Tibial artery (tissue), 4 donors: ENCODE measurements around the gene MFSD12.
A peak's percentile ranks its signal among the peaks of the same experiment; 100 is the strongest.
"Not testable (repeated sequence)": the region's sequence is repeated elsewhere in the genome, so short reads cannot be mapped to it uniquely, and the experiment has no call there.

Experiments
- DNase-seq, 2 donors: peaks; one replicate each; pipeline ENCODE4 v3.0.0-alpha.2; 2019
- H3K27ac ChIP-seq, 2 donors: fragments of 200-600 bp; sonication (generic) in 1 of 2; 1 replicate in 1 of 2; 2 replicates in 1 of 2; pipeline ENCODE4 v1.5.1; 2018 to 2019; ENCODE audit warnings: mild to moderate bottlenecking in 1 of 2
- H3K27me3 ChIP-seq, 2 donors: fragments of 200-600 bp; sonication (generic) in 1 of 2; one replicate each; pipeline versions ENCODE4 v1.5.1 to v1.6.0; 2016 to 2019
- H3K36me3 ChIP-seq, 3 donors: fragments of 200-600 bp; sonication (generic) in 2 of 3; one replicate each; pipeline ENCODE4 v1.5.1; 2016 to 2019; ENCODE audit warnings: mild to moderate bottlenecking in 2 of 3
- H3K4me1 ChIP-seq, 4 donors: fragments of 200-600 bp; sonication (generic) in 2 of 4; 1 replicate in 3 of 4; 2 replicates in 1 of 4; pipeline ENCODE4 v1.5.1; 2016 to 2019
- H3K4me3 ChIP-seq, 2 donors: fragments of 200-600 bp; sonication (generic) in 1 of 2; 1 replicate in 1 of 2; 2 replicates in 1 of 2; pipeline ENCODE4 v1.5.1; 2018 to 2019; ENCODE audit warnings: mild to moderate bottlenecking in 2 of 2
- H3K9me3 ChIP-seq, 3 donors: fragments of 200-600 bp; sonication (generic) in 1 of 3; one replicate each; pipeline ENCODE4 v1.5.1; 2016 to 2019
- intact Hi-C: fragments of 100-400 bp; cut with DNase I; formaldehyde crosslinking; loops from one replicate; pipeline ENCODE4 v1.15.0; 2023; ENCODE audit warnings: low total_unique reads
- TF ChIP-seq, protein P1 (sequence below), 2 experiments: fragments of 200-600 bp in 1 of 2; fragments of 450-650 bp in 1 of 2; IDR thresholded peaks; one replicate each; pipeline ENCODE4 v1.5.1; 2017 to 2019; ENCODE audit warnings: antibody characterized with exemption in 2 of 2, mild to moderate bottlenecking in 1 of 2, moderate library complexity in 1 of 2

MFSD12 gene

DNA sequence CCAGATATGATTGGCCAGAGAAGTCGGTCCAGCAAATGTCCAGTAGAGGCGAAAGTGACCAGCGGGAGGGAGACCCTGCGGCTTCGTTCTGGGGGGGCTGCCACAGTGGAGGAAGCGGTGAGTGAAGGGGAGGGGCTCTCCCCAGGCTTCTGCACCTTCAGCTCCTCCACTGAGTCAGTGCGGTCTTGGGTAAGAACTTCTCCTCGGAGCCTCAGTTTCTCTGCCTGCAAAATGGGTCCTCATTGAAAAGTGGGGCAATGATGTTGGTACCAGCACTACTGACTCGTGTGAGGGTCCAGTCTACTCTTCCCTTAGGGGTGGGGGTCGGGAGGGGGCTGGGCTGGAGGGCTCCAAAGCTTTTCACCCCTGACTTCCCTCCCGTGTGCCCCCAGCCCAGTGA lies 32.1 kb upstream of the MFSD12 start:
- Histone ChIP-seq H3K9me3 (no peaks in the 10 kb centered on the region), H3K4me3 (no peak overlapping the region), H3K27ac (no peak overlapping the region), H3K36me3 (peaks cover 10 to 21% (median 19%) of the 10 kb centered on the region in 3 donors), H3K4me1 (peaks cover 0 to 44% (median 20%) of the 10 kb centered on the region in 4 donors), H3K27me3 (peaks cover 0 to 4% of the 10 kb centered on the region in 2 donors)
- intact Hi-C loops: no loop called here
- DNase-seq: no peak
- TF ChIP-seq, protein P1, sequence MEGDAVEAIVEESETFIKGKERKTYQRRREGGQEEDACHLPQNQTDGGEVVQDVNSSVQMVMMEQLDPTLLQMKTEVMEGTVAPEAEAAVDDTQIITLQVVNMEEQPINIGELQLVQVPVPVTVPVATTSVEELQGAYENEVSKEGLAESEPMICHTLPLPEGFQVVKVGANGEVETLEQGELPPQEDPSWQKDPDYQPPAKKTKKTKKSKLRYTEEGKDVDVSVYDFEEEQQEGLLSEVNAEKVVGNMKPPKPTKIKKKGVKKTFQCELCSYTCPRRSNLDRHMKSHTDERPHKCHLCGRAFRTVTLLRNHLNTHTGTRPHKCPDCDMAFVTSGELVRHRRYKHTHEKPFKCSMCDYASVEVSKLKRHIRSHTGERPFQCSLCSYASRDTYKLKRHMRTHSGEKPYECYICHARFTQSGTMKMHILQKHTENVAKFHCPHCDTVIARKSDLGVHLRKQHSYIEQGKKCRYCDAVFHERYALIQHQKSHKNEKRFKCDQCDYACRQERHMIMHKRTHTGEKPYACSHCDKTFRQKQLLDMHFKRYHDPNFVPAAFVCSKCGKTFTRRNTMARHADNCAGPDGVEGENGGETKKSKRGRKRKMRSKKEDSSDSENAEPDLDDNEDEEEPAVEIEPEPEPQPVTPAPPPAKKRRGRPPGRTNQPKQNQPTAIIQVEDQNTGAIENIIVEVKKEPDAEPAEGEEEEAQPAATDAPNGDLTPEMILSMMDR (IDR thresholded peaks at IDR 0.05): no peak

DNA sequence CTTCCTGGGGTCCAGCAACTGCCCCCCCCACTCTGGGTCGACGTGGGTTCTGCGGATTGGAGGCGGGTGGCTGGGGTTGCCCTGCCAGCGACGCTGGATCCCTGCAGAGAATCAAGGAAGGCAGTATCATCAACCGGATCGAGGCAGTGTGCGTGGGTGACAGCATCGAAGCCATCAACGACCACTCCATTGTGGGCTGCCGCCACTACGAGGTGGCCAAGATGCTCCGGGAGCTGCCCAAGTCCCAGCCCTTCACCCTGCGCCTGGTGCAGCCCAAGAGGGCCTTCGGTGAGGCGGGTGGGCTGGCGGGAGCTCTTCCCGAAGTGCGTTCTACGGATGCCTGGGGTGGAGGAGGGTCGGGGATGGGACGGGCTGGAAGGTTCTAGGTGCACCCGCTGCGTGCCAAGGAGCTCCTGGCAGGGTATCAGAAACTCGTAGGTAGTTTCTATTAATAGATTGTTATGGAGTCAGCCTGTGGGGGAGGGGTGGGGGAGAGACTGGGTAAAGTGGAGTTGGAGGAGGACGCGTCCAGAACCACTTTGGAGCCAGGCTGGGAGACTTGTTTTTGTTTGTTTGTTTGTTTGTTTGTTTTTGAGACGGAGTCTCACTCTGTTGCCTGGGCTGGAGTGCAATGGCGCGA lies 29.4 kb upstream of the MFSD12 start:
- intact Hi-C loops: loop anchor here (2.0 kb wide), 1 partner anchor 32 kb away; no protein-coding TSS in a partner anchor

DNA sequence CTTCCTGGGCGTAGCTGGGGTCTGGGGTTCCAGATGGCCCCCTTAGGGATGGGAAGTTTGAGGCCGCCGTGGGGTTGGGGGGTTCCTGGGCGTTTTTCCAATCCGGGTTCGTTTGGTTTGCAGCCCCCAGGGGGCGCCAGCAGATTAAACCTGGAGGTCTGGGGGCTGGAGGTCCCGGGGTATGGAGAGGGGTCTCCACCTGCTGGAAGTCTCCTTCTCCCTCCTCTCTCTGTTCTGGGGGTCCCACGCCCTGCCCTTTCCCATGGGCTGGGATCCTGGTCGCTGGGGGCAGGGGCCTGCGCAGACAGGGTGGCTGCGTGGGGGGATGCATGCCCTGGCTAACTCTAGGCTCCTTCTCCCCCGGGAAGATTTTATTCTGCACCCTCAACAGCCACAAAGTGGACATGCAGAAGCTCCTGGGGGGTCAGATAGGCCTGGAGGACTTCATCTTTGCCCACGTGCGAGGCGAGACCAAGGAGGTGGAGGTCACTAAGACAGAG lies 28.8 kb upstream of the MFSD12 start:
- no peak for DNase-seq
- Histone ChIP-seq H3K9me3 (no peaks in the 10 kb centered on the region), H3K4me3 (peak overlapping the region; percentile 37 to 41), H3K27ac (peak overlapping the region in 1 of 2 donors; percentile 17), H3K36me3 (peaks cover 0 to 7% (median 6%) of the 10 kb centered on the region in 3 donors), H3K4me1 (peaks cover 0 to 26% (median 20%) of the 10 kb centered on the region in 4 donors), H3K27me3 (peaks cover 0 to 4% of the 10 kb centered on the region in 2 donors)
- TF ChIP-seq, protein P1 (IDR thresholded peaks at IDR 0.05): peak; percentile 58 to 66
- intact Hi-C loops: loop anchor here (2.0 kb wide), 1 partner anchor 33 kb away; no protein-coding TSS in a partner anchor

More for the DNA sequence above, 29.4 kb upstream of the MFSD12 start:
- H3K4me3 ChIP-seq: no peak overlapping the region
- TF ChIP-seq, protein P1 (IDR thresholded peaks at IDR 0.05): no peak
- H3K27me3 ChIP-seq: peaks cover 0 to 4% of the 10 kb centered on the region in 2 donors
- peaks cover 0 to 28% (median 20%) of the 10 kb centered on the region in 4 donors for H3K4me1 ChIP-seq
- peaks cover 0 to 7% (median 6%) of the 10 kb centered on the region in 3 donors for H3K36me3 ChIP-seq
- no peaks in the 10 kb centered on the region for H3K9me3 ChIP-seq
- peak in 1 of 2 donors; percentile 74 for DNase-seq
- no peak overlapping the region for H3K27ac ChIP-seq

DNA sequence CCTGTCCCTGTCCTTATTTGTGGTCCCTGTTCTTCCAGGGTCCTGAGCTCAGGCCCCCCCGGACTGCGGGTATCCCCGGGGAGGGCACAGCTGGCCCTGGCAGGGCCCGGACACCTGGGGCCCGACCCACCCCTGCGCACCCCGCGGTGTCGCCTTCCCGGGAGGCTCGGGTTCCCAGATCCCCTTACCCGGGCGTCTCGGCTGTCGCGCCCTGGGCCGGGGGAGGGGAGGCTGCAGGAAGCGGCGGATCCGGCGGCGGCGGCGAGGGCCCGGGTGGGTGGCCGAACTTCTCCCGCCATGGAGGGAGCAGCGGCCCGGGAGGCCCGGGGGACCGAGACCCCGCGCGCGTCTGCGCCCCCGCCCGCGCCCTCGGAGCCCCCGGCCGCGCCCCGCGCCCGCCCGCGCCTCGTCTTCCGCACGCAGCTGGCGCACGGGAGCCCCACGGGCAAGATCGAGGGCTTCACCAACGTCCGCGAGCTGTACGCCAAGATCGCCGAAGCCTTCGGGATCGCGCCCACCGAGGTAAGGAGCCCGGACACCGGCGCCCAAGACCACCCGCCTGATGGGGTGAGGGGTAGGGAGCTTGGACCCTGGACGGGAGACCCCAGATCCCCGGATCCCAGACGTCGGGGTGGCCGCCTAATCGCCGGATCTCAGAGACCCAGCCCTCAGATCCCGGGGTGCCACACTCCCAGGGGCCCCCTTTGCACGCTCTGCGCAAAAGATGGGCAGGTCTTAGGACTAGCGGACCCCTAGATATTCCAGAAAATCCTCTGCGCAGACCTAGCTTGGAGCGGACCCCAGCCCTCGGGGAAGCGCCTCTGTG lies 28.1 kb upstream of the MFSD12 start, which contains the start of gene GIPC3:
TSS of gene GIPC3 (plus strand) at position 178 of the 826 bp plus-strand sequence. CDS start at position 298, 120 bp downstream.
- intact Hi-C loops: loop anchor here (2.0 kb wide), 1 partner anchor 33 kb away; no protein-coding TSS in a partner anchor
- H3K27ac ChIP-seq: peak within 1 kb of the TSS in 1 of 2 donors; percentile 17

DNA sequence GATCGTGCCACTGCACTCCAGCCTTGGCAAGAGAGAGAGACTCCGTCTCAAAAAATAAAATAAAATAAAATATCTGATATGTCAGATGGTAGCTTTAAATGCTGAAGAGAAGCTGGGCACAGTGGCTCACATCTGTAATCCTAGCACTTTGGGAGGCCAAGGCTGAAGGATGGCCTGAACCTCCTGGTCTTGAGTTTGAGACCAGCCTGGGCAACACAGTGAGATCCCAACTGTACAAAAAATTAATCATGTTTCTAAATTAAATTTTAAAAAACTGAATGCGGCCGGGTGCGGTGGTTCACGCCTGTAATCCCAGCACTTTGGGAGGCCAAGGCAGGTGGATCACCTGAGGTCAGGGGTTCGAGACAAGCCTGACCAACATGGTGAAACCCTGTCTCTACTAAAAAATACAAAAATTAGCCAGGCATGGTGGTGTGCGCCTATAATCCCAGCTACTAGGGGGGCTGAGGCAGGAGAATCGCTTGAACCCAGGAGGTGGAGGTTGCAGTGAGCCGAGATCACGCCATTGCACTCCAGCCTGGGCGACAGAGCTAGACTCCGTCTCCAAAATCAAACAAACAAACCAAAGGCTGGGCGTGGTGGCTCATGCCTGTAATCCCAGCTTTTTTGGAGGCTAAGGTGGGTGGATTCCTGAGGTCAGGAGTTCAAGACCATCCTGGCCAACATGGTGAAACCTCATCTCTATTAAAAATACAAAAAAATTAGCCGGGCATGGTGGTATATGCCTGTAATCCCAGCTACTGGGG lies 26.8 kb upstream of the MFSD12 start:
- peaks cover 0 to 42% (median 25%) of the 10 kb centered on the region in 4 donors for H3K4me1 ChIP-seq
- H3K27me3 ChIP-seq, H3K27ac ChIP-seq, DNase-seq, H3K9me3 ChIP-seq, H3K36me3 ChIP-seq, H3K4me3 ChIP-seq, intact Hi-C loops: not testable (repeated sequence)

More for the DNA sequence above, 28.1 kb upstream of the MFSD12 start, which contains the start of gene GIPC3:
- DNase-seq: no peak
- TF ChIP-seq, protein P1 (IDR thresholded peaks at IDR 0.05): no peak
- Histone ChIP-seq H3K4me3 (peak within 1 kb of the TSS; percentile 37 to 41), H3K9me3 (no peaks in the 10 kb centered on the region), H3K4me1 (peaks cover 0 to 29% (median 21%) of the 10 kb centered on the region in 4 donors), H3K27me3 (peaks cover 0 to 4% of the 10 kb centered on the region in 2 donors), H3K36me3 (peaks cover 0 to 7% (median 6%) of the 10 kb centered on the region in 3 donors)

DNA sequence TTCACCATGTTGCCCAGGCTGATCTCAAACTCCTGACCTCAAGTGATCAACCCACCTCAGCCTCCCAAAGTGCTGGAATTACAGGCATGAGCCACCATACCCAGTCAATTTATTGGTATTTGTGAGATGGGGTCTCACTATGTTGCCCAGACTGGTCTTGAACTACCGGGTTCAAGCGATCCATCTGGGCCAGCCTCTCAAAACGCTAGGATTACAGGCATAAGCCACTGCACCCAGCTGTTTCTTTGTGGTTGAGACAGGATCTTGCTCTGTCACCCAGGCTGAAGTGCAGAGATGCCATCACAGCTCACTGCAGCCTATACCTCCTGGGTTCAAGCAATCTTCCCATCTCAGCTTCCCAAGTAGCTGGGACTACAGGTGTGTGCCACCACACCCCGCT lies 24.4 kb upstream of the MFSD12 start:
- H3K27ac ChIP-seq, DNase-seq, H3K9me3 ChIP-seq, H3K4me3 ChIP-seq, H3K27me3 ChIP-seq, intact Hi-C loops: not testable (repeated sequence)
- peaks cover 0 to 42% (median 22%) of the 10 kb centered on the region in 4 donors for H3K4me1 ChIP-seq
- H3K36me3 ChIP-seq: peaks cover 0 to 20% (median 0%) of the 10 kb centered on the region in 3 donors
